K562 (cell line): Measurements from ENCODE around the gene ANXA10. TPM values are rescaled to one million over a fixed set of nuclear protein-coding genes. Genes with fewer than 3 reads are reported as not detected.

Experiments
- ATAC-seq: fragments of 200-7000 bp; cut with Tn5 transposase; 3 replicates; pipeline ENCODE4 v1.9.1; 2020; ENCODE audit warnings: moderate library complexity
- BruUV-seq: library from RNA; stranded (reverse); fragments of 400-500 nt; replicated peaks from 2 replicates; lab custom pipeline; 2021; lab: Mats Ljungman, UMichigan
- CTCF ChIA-PET: fragments of 300-600 bp; formaldehyde crosslinking; extraction: SDS; loops from one replicate; lab custom pipeline; 2021; ENCODE audit warnings: low intra/inter-chr PET ratio; lab: Yijun Ruan, JAX
- POLR2A ChIA-PET: fragments of 300-600, 350-650 bp; sonication (Branson Sonifier 250); formaldehyde crosslinking; extraction: SDS; loops from one replicate; lab custom pipeline; 2021; ENCODE audit warnings: antibody characterized with exemption, inconsistent platforms; lab: Yijun Ruan, JAX
- DNase-seq, 4 experiments: peaks; one replicate each; pipeline versions ENCODE4 v3.0.0 to v3.0.0-alpha.2; 2011 to 2018; ENCODE audit warnings: low spot score in 3 of 4, mixed read lengths in 3 of 4; ENCODE audit errors: extremely low read depth in 1 of 4
- FAIRE-seq: peaks from 2 replicates; lab custom pipeline; 2011; peaks lifted over from hg19 to GRCh38; lab: Jason Lieb, UNC
- H2AFZ ChIP-seq: 2 replicates; pipeline ENCODE4 v1.6.0; 2011; ENCODE audit warnings: low read depth, low read length, control low read depth, inconsistent platforms
- H3K27ac ChIP-seq: fragments of 200-600 bp; 3 replicates; pipeline ENCODE4 v1.8.0; 2011; ENCODE audit warnings: low read depth, mild to moderate bottlenecking, control low read depth, inconsistent platforms, low read length, moderate library complexity, mixed read lengths; ENCODE audit errors: extremely low read depth
- H3K27me3 ChIP-seq, 2 experiments: fragments of 300-600 bp in 1 of 2; 2 replicates in 1 of 2; 3 replicates in 1 of 2; pipeline versions ENCODE4 v1.6.0 to v1.8.0; 2011; ENCODE audit warnings: inconsistent platforms in 2 of 2, low read length in 2 of 2, mild to moderate bottlenecking in 1 of 2, mixed read lengths in 1 of 2, moderate library complexity in 1 of 2; ENCODE audit not compliant: control insufficient read depth in 2 of 2, insufficient read depth in 2 of 2
- H3K36me3 ChIP-seq: fragments of 300-600 bp; 3 replicates; pipeline ENCODE4 v1.8.0; 2011; ENCODE audit warnings: mild to moderate bottlenecking, low read length, inconsistent platforms; ENCODE audit not compliant: control insufficient read depth, insufficient read depth
- H3K4me1 ChIP-seq, 2 experiments: fragments of 200-600 bp in 1 of 2; replicated peaks in 1 of 2; 2 replicates in 1 of 2; 3 replicates in 1 of 2; pipeline versions ENCODE4 v1.5.1 to v1.8.0; 2011; ENCODE audit warnings: inconsistent platforms in 2 of 2, low read length in 2 of 2, mild to moderate bottlenecking in 1 of 2, mixed read lengths in 1 of 2, moderate library complexity in 1 of 2; ENCODE audit not compliant: control insufficient read depth in 2 of 2, insufficient read depth in 2 of 2
- H3K4me2 ChIP-seq: 2 replicates; pipeline ENCODE4 v1.6.1; 2011; ENCODE audit warnings: low read length, control low read depth, inconsistent platforms, mixed read lengths; ENCODE audit not compliant: insufficient read depth
- H3K4me3 ChIP-seq: fragments of 200-600 bp; sonication (generic), shearing (Covaris generic); 2 replicates; pipeline ENCODE4 v1.5.1; 2016; ENCODE audit warnings: control low read depth, inconsistent platforms
- H3K79me2 ChIP-seq: fragments of 200-600 bp; 3 replicates; pipeline ENCODE4 v1.8.0; 2011; ENCODE audit warnings: low read length, inconsistent platforms; ENCODE audit not compliant: control insufficient read depth, insufficient read depth
- H3K9ac ChIP-seq, 2 experiments: 2 replicates each; pipeline versions ENCODE4 v1.6.0 to v1.6.1; 2011; ENCODE audit warnings: low read depth in 2 of 2, low read length in 2 of 2, control low read depth in 1 of 2, inconsistent platforms in 1 of 2, mild to moderate bottlenecking in 1 of 2, mixed read lengths in 1 of 2; ENCODE audit not compliant: insufficient read depth in 1 of 2
- H3K9me1 ChIP-seq: one replicate; pipeline ENCODE4 v1.6.0; 2011; ENCODE audit warnings: inconsistent platforms, mild to moderate bottlenecking, low read length, moderate library complexity; ENCODE audit not compliant: control insufficient read depth, insufficient read depth
- H3K9me3 ChIP-seq: replicated peaks from 2 replicates; pipeline ENCODE4 v1.5.1; 2011; ENCODE audit warnings: low read depth, low read length, inconsistent platforms; ENCODE audit not compliant: control insufficient read depth, insufficient read depth
- H4K20me1 ChIP-seq: replicated peaks from 2 replicates; pipeline ENCODE4 v1.6.1; 2011; ENCODE audit warnings: low read length, inconsistent platforms, mixed read lengths; ENCODE audit not compliant: control insufficient read depth, insufficient read depth
- RAD21 ChIP-seq, 2 experiments: fragments of 250-450 bp in 1 of 2; fragments of 450-650 bp in 1 of 2; sonication (Bioruptor Pico) in 1 of 2; formaldehyde crosslinking in 1 of 2; IDR thresholded peaks in 1 of 2; conservative IDR thresholded peaks in 1 of 2; 2 replicates each; pipeline versions ENCODE4 v1.4.0 to v1.8.0; 2020 to 2022; ENCODE audit warnings: mild to moderate bottlenecking in 2 of 2, moderate library complexity in 1 of 2
- WGBS: fragments of 100-300 bp; shearing (Covaris generic); methylation state at CpG from one replicate; pipeline ENCODE4 v1.1.6; 2016; ENCODE audit warnings: low coverage, mixed read lengths; ENCODE audit not compliant: insufficient coverage; ENCODE audit errors: missing lambda C conversion rate; 5-methylcytosine and 5-hydroxymethylcytosine counted together
- in situ Hi-C: fragments of 300-500 bp; cut with MboI; formaldehyde crosslinking; loops from 4 replicates; pipeline ENCODE4 v1.15.0; 2018; ENCODE audit warnings: inconsistent platforms, mixed read lengths
- intact Hi-C: fragments of 100-400 bp; cut with micrococcal nuclease; formaldehyde crosslinking; loops from 2 replicates; pipeline ENCODE4 v1.14.2; 2022
- polyA plus RNA-seq, 8 experiments: library from polyadenylated mRNA; depleted of rRNA in 4 of 8; stranded (reverse) in 5 of 8; unstranded in 3 of 8; fragments of >200 nt; fragmentation: Nextera tagmentation in 2 of 8; fragmentation: Illumina TruSeq in 1 of 8; extraction: Ambion mirVana in 2 of 8; extraction: Trizol in 1 of 8; gene quantifications; 2 replicates each; pipeline versions ENCODE4 v1.2.1 to v1.2.3, GENCODE V29; 2011 to 2014; ENCODE audit warnings: inconsistent platforms in 1 of 8, missing spikeins in 1 of 8
- total RNA-seq, 7 experiments: library from RNA; depleted of rRNA in 6 of 7; stranded (reverse); fragments of >200 nt in 6 of 7; fragmentation: Illumina TruSeq in 2 of 7; extraction: Trizol in 2 of 7; gene quantifications; 2 replicates each; pipeline versions ENCODE4 v1.2.1 to v1.2.3, GENCODE V29; 2011 to 2021; ENCODE audit warnings: low replicate concordance in 1 of 7
- TF ChIP-seq, protein P1 (sequence below), 2 experiments: fragments of 450-650 bp; formaldehyde crosslinking in 1 of 2; IDR thresholded peaks; 2 replicates each; pipeline versions ENCODE4 v1.4.0 to v1.6.1; 2014 to 2020; ENCODE audit warnings: mild to moderate bottlenecking in 2 of 2, borderline replicate concordance in 1 of 2, low read depth in 1 of 2
- TF ChIP-seq, protein P2 (sequence below): fragments of 450-650 bp; formaldehyde crosslinking; IDR thresholded peaks from 2 replicates; pipeline ENCODE4 v1.4.0; 2020; ENCODE audit warnings: mild to moderate bottlenecking, moderate library complexity
- TF ChIP-seq, protein P3 (sequence below), 3 experiments: IDR thresholded peaks in 2 of 3; conservative IDR thresholded peaks in 1 of 3; 2 replicates each; pipeline ENCODE4 v1.5.1; 2011 to 2012; ENCODE audit warnings: low read length in 3 of 3, mild to moderate bottlenecking in 3 of 3, control low read depth in 2 of 3, improper control_type of control experiment in 1 of 3, inconsistent platforms in 1 of 3, low read depth in 1 of 3, mixed read lengths in 1 of 3, moderate library complexity in 1 of 3; ENCODE audit not compliant: insufficient read depth in 2 of 3

Gene ANXA10
- total and polyA plus RNA-seq, 9 of the 15 experiments (the other 6 are each of a cell fraction or from before 2014, with no cell fraction given) = not detected

DNA sequence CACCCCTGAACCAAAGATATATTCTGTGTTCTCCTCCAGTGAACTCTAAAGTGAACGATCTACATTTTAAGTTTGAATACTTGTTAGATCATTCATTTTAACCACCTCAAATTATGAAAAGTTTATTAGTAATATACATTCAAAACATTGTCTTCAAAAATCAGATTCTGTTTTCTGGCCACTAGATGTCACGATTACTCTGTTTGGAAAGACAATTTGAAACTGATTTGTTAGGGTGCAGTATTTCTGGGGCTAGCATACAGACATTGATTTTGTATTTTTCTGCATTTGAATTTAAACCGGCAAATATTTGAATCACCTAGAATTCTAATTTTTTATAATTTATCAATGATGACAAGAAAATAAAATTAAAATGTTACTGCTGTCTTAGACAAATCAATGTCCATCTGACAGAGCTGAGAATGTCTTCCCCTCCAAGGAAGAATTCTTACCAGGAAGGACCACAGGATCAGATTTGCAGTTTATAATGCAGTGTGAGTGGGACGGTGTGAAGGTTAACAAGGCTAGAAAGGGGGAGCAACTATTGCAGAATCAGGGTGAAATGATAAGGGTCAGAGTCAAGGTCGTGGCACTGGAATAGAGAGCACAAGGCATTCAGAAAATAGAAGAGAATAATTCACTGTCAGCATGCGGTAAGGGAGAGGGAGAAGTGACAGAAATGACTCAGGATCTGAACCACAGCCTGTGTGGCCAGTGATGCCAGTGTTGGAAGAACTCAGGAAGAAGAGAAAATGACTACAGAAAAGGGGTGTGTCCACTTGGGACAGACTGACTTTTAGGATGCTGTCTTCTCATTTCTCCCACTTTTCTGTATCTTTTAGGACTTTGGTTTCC, 91.6 kb downstream of the ANXA10 start:
- Histone ChIP-seq H3K27me3 (no peaks in the 10 kb centered on the region), H3K27ac (no peak overlapping the region), H3K4me1 (no peaks in the 10 kb centered on the region), H4K20me1 (no peaks in the 10 kb centered on the region), H3K4me3 (no peak overlapping the region), H2AFZ (no peak overlapping the region), H3K4me2 (no peak overlapping the region), H3K9ac (no peak overlapping the region), H3K79me2 (no peaks in the 10 kb centered on the region), H3K9me3 (no peaks in the 10 kb centered on the region), H3K36me3 (no peaks in the 10 kb centered on the region), H3K9me1 (no peaks in the 10 kb centered on the region)
- in situ Hi-C loops (loop anchor here (5.0 kb wide), 1 partner anchor 738 kb away; no protein-coding TSS in a partner anchor), intact Hi-C loops (loop anchor here (1.0 to 2.0 kb wide), 2 partner anchors 368 to 733 kb away; no protein-coding TSS in a partner anchor)
- DNase-seq (peak in 3 of 4 experiments; percentile 10 to 36 (median 11)), FAIRE-seq (peak; percentile 42), ATAC-seq (no peak)
- ChIA-PET POLR2A (no interaction called here), CTCF (interaction anchor here (0.5 to 2.3 kb wide), 4 partner anchors 535 to 1302 kb away, joined by 3 to 7 read pairs (median 4); no protein-coding TSS in a partner anchor)
- no TSS peak for BruUV-seq
- WGBS = 0% methylated on average over 6 of the region's 6 CpGs
- TF ChIP-seq, protein P1, sequence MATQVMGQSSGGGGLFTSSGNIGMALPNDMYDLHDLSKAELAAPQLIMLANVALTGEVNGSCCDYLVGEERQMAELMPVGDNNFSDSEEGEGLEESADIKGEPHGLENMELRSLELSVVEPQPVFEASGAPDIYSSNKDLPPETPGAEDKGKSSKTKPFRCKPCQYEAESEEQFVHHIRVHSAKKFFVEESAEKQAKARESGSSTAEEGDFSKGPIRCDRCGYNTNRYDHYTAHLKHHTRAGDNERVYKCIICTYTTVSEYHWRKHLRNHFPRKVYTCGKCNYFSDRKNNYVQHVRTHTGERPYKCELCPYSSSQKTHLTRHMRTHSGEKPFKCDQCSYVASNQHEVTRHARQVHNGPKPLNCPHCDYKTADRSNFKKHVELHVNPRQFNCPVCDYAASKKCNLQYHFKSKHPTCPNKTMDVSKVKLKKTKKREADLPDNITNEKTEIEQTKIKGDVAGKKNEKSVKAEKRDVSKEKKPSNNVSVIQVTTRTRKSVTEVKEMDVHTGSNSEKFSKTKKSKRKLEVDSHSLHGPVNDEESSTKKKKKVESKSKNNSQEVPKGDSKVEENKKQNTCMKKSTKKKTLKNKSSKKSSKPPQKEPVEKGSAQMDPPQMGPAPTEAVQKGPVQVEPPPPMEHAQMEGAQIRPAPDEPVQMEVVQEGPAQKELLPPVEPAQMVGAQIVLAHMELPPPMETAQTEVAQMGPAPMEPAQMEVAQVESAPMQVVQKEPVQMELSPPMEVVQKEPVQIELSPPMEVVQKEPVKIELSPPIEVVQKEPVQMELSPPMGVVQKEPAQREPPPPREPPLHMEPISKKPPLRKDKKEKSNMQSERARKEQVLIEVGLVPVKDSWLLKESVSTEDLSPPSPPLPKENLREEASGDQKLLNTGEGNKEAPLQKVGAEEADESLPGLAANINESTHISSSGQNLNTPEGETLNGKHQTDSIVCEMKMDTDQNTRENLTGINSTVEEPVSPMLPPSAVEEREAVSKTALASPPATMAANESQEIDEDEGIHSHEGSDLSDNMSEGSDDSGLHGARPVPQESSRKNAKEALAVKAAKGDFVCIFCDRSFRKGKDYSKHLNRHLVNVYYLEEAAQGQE (IDR thresholded peaks at IDR 0.05; ENCODE audit: borderline replicate concordance) = 0 out of 2 replicates have a peak, but pooled peaks have one; percentile 35
- TF ChIP-seq, protein P1 (CRISPR knock-in tag; IDR thresholded peaks at IDR 0.05; ENCODE audit: low read depth) = no peak
- TF ChIP-seq, protein P2, sequence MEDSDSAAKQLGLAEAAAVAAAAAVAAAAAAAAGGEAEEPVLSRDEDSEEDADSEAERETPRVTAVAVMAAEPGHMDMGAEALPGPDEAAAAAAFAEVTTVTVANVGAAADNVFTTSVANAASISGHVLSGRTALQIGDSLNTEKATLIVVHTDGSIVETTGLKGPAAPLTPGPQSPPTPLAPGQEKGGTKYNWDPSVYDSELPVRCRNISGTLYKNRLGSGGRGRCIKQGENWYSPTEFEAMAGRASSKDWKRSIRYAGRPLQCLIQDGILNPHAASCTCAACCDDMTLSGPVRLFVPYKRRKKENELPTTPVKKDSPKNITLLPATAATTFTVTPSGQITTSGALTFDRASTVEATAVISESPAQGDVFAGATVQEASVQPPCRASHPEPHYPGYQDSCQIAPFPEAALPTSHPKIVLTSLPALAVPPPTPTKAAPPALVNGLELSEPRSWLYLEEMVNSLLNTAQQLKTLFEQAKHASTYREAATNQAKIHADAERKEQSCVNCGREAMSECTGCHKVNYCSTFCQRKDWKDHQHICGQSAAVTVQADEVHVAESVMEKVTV = peak; percentile 54
- peak; percentile 78 to 82 for TF ChIP-seq RAD21 (CRISPR knock-in tag; conservative IDR thresholded peaks at IDR 0.05 in 1 of 2, IDR thresholded peaks at IDR 0.05 in 1 of 2)
- TF ChIP-seq, protein P3, sequence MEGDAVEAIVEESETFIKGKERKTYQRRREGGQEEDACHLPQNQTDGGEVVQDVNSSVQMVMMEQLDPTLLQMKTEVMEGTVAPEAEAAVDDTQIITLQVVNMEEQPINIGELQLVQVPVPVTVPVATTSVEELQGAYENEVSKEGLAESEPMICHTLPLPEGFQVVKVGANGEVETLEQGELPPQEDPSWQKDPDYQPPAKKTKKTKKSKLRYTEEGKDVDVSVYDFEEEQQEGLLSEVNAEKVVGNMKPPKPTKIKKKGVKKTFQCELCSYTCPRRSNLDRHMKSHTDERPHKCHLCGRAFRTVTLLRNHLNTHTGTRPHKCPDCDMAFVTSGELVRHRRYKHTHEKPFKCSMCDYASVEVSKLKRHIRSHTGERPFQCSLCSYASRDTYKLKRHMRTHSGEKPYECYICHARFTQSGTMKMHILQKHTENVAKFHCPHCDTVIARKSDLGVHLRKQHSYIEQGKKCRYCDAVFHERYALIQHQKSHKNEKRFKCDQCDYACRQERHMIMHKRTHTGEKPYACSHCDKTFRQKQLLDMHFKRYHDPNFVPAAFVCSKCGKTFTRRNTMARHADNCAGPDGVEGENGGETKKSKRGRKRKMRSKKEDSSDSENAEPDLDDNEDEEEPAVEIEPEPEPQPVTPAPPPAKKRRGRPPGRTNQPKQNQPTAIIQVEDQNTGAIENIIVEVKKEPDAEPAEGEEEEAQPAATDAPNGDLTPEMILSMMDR (IDR thresholded peaks at IDR 0.05 in 2 of 3, conservative IDR thresholded peaks at IDR 0.05 in 1 of 3; ENCODE audit: insufficient read depth in 2 of 3, low read depth in 1 of 3, low read length in 3 of 3) = peak in 2 of 3 experiments; percentile 17 to 54; a peak in 2 of 6 replicates
